GM23338 (cell line): Measurements from ENCODE around the gene CGNL1. TPM values are rescaled to one million over a fixed set of nuclear protein-coding genes. Genes with fewer than 3 reads are reported as not detected.

ENCODE experiments used
- ATAC-seq: fragments of 200-7000 bp; cut with Tn5 transposase; 3 replicates; pipeline ENCODE4 v1.9.1; 2020
- DNase-seq: peaks from one replicate; pipeline ENCODE4 v3.0.0-alpha.2; 2015; ENCODE audit warnings: low spot score
- H2AFZ ChIP-seq: fragments of 200-600 bp; sonication (generic); 2 replicates; pipeline ENCODE4 v1.8.0; 2016; ENCODE audit warnings: antibody characterized with exemption, mild to moderate bottlenecking, moderate library complexity
- H3F3A ChIP-seq: fragments of 200-600 bp; sonication (generic); replicated peaks from 2 replicates; pipeline ENCODE4 v1.8.0; 2017; ENCODE audit warnings: antibody characterized with exemption, mixed run types, low read depth
- H3K27ac ChIP-seq: fragments of 200-600 bp; sonication (generic); 2 replicates; pipeline ENCODE4 v1.6.1; 2016; ENCODE audit warnings: low read depth
- H3K27me3 ChIP-seq: fragments of 200-600 bp; sonication (generic); 2 replicates; pipeline ENCODE4 v1.8.0; 2016; ENCODE audit warnings: mild to moderate bottlenecking, mixed run types, moderate library complexity; ENCODE audit not compliant: insufficient read depth
- H3K36me3 ChIP-seq: fragments of 200-600 bp; sonication (generic); 2 replicates; pipeline ENCODE4 v1.8.0; 2016; ENCODE audit warnings: mild to moderate bottlenecking; ENCODE audit not compliant: insufficient read depth
- H3K4me1 ChIP-seq: fragments of 200-600 bp; sonication (generic); 2 replicates; pipeline ENCODE4 v1.8.0; 2016; ENCODE audit warnings: mild to moderate bottlenecking, moderate library complexity; ENCODE audit not compliant: insufficient read depth
- H3K4me2 ChIP-seq: fragments of 200-600 bp; sonication (generic); 2 replicates; pipeline ENCODE4 v1.7.1; 2017; ENCODE audit warnings: mixed run types
- H3K4me3 ChIP-seq: fragments of 200-600 bp; sonication (generic); 2 replicates; pipeline ENCODE4 v1.6.1; 2016; ENCODE audit warnings: mixed run types
- H3K79me2 ChIP-seq: fragments of 200-600 bp; sonication (generic); replicated peaks from 2 replicates; pipeline ENCODE4 v1.8.0; 2017; ENCODE audit warnings: mild to moderate bottlenecking; ENCODE audit not compliant: insufficient read depth
- H3K9me2 ChIP-seq: fragments of 200-600 bp; sonication (generic); 2 replicates; pipeline ENCODE4 v1.8.0; 2017; ENCODE audit not compliant: insufficient read depth
- H4K20me1 ChIP-seq: fragments of 200-600 bp; sonication (generic); replicated peaks from 2 replicates; pipeline ENCODE4 v1.8.0; 2017; ENCODE audit warnings: mild to moderate bottlenecking; ENCODE audit not compliant: insufficient read depth
- H3K27ac Mint-ChIP-seq: 2 replicates; pipeline ENCODE4 v1.8.0; 2020; ENCODE audit warnings: inconsistent platforms, mild to moderate bottlenecking, moderate library complexity, mixed read lengths
- H3K27me3 Mint-ChIP-seq: 3 replicates; pipeline ENCODE4 v1.8.0; 2022; ENCODE audit warnings: low read depth, mild to moderate bottlenecking, moderate library complexity, mixed read lengths, inconsistent platforms; ENCODE audit not compliant: insufficient read depth, poor library complexity
- H3K36me3 Mint-ChIP-seq: 3 replicates; pipeline ENCODE4 v1.8.0; 2021; ENCODE audit warnings: low read depth, mild to moderate bottlenecking, inconsistent platforms, moderate library complexity, mixed read lengths
- H3K4me1 Mint-ChIP-seq: 3 replicates; pipeline ENCODE4 v1.8.0; 2020; ENCODE audit warnings: mild to moderate bottlenecking, inconsistent platforms, mixed read lengths
- H3K4me3 Mint-ChIP-seq: 3 replicates; pipeline ENCODE4 v1.8.0; 2021; ENCODE audit warnings: moderate library complexity, mild to moderate bottlenecking, inconsistent platforms, mixed read lengths
- H3K9me3 Mint-ChIP-seq: 3 replicates; pipeline ENCODE4 v1.8.0; 2020; ENCODE audit warnings: moderate library complexity, mild to moderate bottlenecking, inconsistent platforms, mixed read lengths
- CREB1 ChIP-seq: fragments of 250-450 bp; sonication (Bioruptor Pico); IDR thresholded peaks from 2 replicates; pipeline ENCODE4 v1.5.0; 2020; ENCODE audit warnings: low read depth, mild to moderate bottlenecking, moderate library complexity
- EZH2 ChIP-seq: fragments of 200-600 bp; sonication (generic); IDR thresholded peaks from one replicate; pipeline ENCODE4 v1.8.0; 2017; ENCODE audit warnings: antibody characterized with exemption, mild to moderate bottlenecking, low read depth; ENCODE audit not compliant: unreplicated experiment
- EZH2phosphoT487 ChIP-seq: fragments of 200-600 bp; sonication (generic); IDR thresholded peaks from one replicate; pipeline ENCODE4 v1.8.1; 2018; ENCODE audit warnings: antibody characterized with exemption; ENCODE audit not compliant: unreplicated experiment
- JUNB ChIP-seq: IDR thresholded peaks from one replicate; pipeline ENCODE4 v1.6.1; 2016; ENCODE audit warnings: antibody characterized with exemption; ENCODE audit not compliant: unreplicated experiment
- POLR2AphosphoS5 ChIP-seq: IDR thresholded peaks from 2 replicates; pipeline ENCODE4 v1.6.1; 2016; ENCODE audit warnings: antibody characterized with exemption, low read depth
- STAT1 ChIP-seq: IDR thresholded peaks from one replicate; pipeline ENCODE4 v1.6.1; 2016; ENCODE audit warnings: antibody characterized with exemption; ENCODE audit not compliant: unreplicated experiment
- ZNF114 ChIP-seq: fragments of 250-450 bp; sonication (Bioruptor Pico); IDR thresholded peaks from 2 replicates; pipeline ENCODE4 v1.5.0; 2020; ENCODE audit warnings: mild to moderate bottlenecking, moderate library complexity
- ZNF331 ChIP-seq: fragments of 250-450 bp; sonication (Bioruptor Pico); IDR thresholded peaks from 2 replicates; pipeline ENCODE4 v1.5.0; 2020; ENCODE audit warnings: low read depth, mild to moderate bottlenecking, moderate library complexity
- polyA plus RNA-seq: library from polyadenylated mRNA; unstranded; fragments of >200 nt; fragmentation: Nextera tagmentation; extraction: Ambion mirVana; gene quantifications from 2 replicates; pipeline ENCODE4 v1.2.1, GENCODE V29; 2016
- total RNA-seq: library from RNA; depleted of rRNA; stranded (reverse); fragments of >200 nt; shearing (Covaris generic); gene quantifications from 2 replicates; pipeline ENCODE4 v1.2.3, GENCODE V29; 2014
- TF ChIP-seq, protein P1 (sequence below), 2 experiments: fragments of 200-600 bp in 1 of 2; sonication (generic) in 1 of 2; conservative IDR thresholded peaks; 2 replicates each; pipeline versions ENCODE4 v1.5.1 to v1.6.1; 2016 to 2017; ENCODE audit warnings: antibody characterized with exemption in 2 of 2, low read depth in 2 of 2, mild to moderate bottlenecking in 2 of 2, moderate library complexity in 1 of 2
- TF ChIP-seq, protein P2 (sequence below): IDR thresholded peaks from 2 replicates; pipeline ENCODE4 v1.6.1; 2016; ENCODE audit warnings: antibody characterized with exemption
- TF ChIP-seq, protein P3 (sequence below): IDR thresholded peaks from one replicate; pipeline ENCODE4 v1.6.1; 2018; ENCODE audit warnings: antibody characterized with exemption; ENCODE audit not compliant: unreplicated experiment

The CGNL1 gene
- total and polyA plus RNA-seq, 2 experiments from 2014 or later: 20.0 to 57.8 TPM

DNA sequence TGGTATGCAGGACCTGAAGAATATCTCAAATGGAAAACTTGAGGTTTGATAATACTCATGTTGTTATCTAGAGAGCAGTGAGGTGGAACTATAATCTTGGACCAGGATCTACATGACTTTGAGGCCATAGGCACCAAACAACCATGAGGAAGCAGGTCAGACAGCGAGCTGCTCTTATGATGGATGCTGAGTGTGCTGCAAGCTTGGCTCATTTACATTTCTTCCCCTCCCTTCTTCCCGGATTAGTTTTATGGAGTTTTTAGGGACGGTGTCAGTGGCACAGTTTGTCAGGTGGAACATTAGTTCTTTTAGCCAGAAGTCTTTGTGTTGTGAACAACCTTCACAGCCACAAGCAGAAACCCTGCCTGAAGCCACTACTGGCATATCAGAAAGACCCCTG, 207.4 kb downstream of the CGNL1 start:
- Mint-ChIP-seq H3K4me3 (no peak overlapping the region), H3K27me3 (peaks cover 2% of the 10 kb centered on the region), H3K36me3 (no peaks in the 10 kb centered on the region), H3K4me1 (no peaks in the 10 kb centered on the region), H3K9me3 (peaks cover 7% of the 10 kb centered on the region; the same call in 1 of the 3 replicates), H3K27ac (no peak overlapping the region)
- Histone ChIP-seq H3K4me1 (no peaks in the 10 kb centered on the region), H3K79me2 (no peaks in the 10 kb centered on the region), H3K36me3 (no peaks in the 10 kb centered on the region), H3K27me3 (no peaks in the 10 kb centered on the region), H2AFZ (no peak overlapping the region), H3K27ac (no peak overlapping the region), H3K9me2 (0 out of 2 replicates have a peak, but pooled peaks cover 4% of the 10 kb centered on the region), H3K4me3 (no peak overlapping the region), H3F3A (no peaks in the 10 kb centered on the region), H4K20me1 (no peaks in the 10 kb centered on the region), H3K4me2 (no peak overlapping the region)
- ATAC-seq: no peak
- no peak for DNase-seq
- TF ChIP-seq JUNB: no peak
- TF ChIP-seq CREB1 (CRISPR knock-in tag): no peak
- TF ChIP-seq, protein P1, sequence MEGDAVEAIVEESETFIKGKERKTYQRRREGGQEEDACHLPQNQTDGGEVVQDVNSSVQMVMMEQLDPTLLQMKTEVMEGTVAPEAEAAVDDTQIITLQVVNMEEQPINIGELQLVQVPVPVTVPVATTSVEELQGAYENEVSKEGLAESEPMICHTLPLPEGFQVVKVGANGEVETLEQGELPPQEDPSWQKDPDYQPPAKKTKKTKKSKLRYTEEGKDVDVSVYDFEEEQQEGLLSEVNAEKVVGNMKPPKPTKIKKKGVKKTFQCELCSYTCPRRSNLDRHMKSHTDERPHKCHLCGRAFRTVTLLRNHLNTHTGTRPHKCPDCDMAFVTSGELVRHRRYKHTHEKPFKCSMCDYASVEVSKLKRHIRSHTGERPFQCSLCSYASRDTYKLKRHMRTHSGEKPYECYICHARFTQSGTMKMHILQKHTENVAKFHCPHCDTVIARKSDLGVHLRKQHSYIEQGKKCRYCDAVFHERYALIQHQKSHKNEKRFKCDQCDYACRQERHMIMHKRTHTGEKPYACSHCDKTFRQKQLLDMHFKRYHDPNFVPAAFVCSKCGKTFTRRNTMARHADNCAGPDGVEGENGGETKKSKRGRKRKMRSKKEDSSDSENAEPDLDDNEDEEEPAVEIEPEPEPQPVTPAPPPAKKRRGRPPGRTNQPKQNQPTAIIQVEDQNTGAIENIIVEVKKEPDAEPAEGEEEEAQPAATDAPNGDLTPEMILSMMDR (conservative IDR thresholded peaks at IDR 0.05; ENCODE audit: low read depth in 2 of 2): no peak
- no peak for TF ChIP-seq POLR2AphosphoS5
- TF ChIP-seq STAT1: no peak
- TF ChIP-seq EZH2phosphoT487: no peak
- TF ChIP-seq EZH2: no peak
- TF ChIP-seq, protein P2, sequence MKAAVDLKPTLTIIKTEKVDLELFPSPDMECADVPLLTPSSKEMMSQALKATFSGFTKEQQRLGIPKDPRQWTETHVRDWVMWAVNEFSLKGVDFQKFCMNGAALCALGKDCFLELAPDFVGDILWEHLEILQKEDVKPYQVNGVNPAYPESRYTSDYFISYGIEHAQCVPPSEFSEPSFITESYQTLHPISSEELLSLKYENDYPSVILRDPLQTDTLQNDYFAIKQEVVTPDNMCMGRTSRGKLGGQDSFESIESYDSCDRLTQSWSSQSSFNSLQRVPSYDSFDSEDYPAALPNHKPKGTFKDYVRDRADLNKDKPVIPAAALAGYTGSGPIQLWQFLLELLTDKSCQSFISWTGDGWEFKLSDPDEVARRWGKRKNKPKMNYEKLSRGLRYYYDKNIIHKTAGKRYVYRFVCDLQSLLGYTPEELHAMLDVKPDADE: no peak
- TF ChIP-seq ZNF114: no peak

DNA sequence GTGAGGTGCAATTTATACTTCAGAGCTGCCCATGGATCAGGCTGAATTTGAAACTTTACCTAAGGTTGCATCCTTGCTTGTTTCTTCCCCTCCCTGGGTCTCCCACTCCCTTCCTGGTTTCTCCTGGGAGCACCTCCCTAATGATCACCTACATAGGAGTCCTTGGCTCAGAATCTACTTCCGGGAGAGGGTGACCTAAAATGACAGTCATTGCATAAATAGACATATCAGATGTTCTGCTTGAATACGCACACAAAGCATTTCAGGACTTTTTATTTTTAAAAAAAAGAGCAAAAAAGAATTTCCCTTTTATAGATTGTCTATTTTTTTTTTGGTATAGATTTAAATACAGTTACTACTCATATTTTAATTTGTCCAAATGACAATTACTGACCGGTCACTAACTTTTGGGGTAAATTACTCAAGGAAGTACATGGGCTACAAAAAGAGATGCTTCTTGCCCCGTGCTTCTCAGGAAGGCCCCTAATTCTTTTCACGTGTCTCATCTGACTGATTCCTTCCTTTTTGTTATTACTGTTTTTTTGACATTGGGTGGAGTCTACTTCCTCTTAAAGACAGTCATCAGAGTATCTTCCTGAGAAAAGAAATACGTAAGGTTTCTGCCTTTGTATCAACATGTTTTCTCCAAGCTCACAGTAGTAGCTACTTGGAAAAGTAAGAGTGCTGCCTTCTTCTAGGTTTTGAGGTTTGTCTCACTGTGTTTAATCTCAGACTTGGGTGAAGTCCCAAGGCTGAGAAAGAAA, 210.5 kb downstream of the CGNL1 start:
- Mint-ChIP-seq H3K27me3 (peaks cover 6% of the 10 kb centered on the region), H3K27ac (no peak overlapping the region), H3K9me3 (peaks cover 7% of the 10 kb centered on the region; the same call in 1 of the 3 replicates), H3K4me1 (peaks cover 7% of the 10 kb centered on the region; the same call in 2 of the 3 replicates), H3K4me3 (no peak overlapping the region), H3K36me3 (no peaks in the 10 kb centered on the region)
- peaks cover 5% of the 10 kb centered on the region; the same call in 1 of the 2 replicates for H3K27me3 ChIP-seq
- H3K4me2 ChIP-seq: no peak overlapping the region
- no peaks in the 10 kb centered on the region for H3K36me3 ChIP-seq
- H3K4me1 ChIP-seq: 0 out of 2 replicates have a peak, but pooled peaks cover 6% of the 10 kb centered on the region
- H3K4me3 ChIP-seq: no peak overlapping the region
- no peaks in the 10 kb centered on the region for H3K9me2 ChIP-seq
- no peak overlapping the region for H3K27ac ChIP-seq
- H4K20me1 ChIP-seq: no peaks in the 10 kb centered on the region
- no peak for ATAC-seq
- no peaks in the 10 kb centered on the region for H3K79me2 ChIP-seq
- H3F3A ChIP-seq: no peaks in the 10 kb centered on the region
- no peak for DNase-seq
- TF ChIP-seq, protein P1 (conservative IDR thresholded peaks at IDR 0.05; ENCODE audit: low read depth in 2 of 2): no peak
- TF ChIP-seq ZNF114 (no peak), POLR2AphosphoS5 (no peak), ZNF331 (CRISPR knock-in tag) (no peak), CREB1 (CRISPR knock-in tag) (no peak), EZH2phosphoT487 (no peak), JUNB (no peak)
- TF ChIP-seq, protein P3, sequence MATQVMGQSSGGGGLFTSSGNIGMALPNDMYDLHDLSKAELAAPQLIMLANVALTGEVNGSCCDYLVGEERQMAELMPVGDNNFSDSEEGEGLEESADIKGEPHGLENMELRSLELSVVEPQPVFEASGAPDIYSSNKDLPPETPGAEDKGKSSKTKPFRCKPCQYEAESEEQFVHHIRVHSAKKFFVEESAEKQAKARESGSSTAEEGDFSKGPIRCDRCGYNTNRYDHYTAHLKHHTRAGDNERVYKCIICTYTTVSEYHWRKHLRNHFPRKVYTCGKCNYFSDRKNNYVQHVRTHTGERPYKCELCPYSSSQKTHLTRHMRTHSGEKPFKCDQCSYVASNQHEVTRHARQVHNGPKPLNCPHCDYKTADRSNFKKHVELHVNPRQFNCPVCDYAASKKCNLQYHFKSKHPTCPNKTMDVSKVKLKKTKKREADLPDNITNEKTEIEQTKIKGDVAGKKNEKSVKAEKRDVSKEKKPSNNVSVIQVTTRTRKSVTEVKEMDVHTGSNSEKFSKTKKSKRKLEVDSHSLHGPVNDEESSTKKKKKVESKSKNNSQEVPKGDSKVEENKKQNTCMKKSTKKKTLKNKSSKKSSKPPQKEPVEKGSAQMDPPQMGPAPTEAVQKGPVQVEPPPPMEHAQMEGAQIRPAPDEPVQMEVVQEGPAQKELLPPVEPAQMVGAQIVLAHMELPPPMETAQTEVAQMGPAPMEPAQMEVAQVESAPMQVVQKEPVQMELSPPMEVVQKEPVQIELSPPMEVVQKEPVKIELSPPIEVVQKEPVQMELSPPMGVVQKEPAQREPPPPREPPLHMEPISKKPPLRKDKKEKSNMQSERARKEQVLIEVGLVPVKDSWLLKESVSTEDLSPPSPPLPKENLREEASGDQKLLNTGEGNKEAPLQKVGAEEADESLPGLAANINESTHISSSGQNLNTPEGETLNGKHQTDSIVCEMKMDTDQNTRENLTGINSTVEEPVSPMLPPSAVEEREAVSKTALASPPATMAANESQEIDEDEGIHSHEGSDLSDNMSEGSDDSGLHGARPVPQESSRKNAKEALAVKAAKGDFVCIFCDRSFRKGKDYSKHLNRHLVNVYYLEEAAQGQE: no peak
- no peak overlapping the region for H2AFZ ChIP-seq
